Measurements from ENCODE around the gene BCL2L15. TPM values are rescaled to one million over a fixed set of nuclear protein-coding genes. Genes with fewer than 3 reads are reported as not detected.

The BCL2L15 gene
- total and polyA plus RNA-seq, 2 of the 8 experiments (the other 6 are each of a cell fraction or from before 2014, with no cell fraction given), result 0.32 to 0.36 TPM

GRCh38 chr1:113895098-113895497 lies 7.7 kb upstream of the BCL2L15 start:
- H2AK5ac ChIP-seq (ENCODE audit: low read depth, low read length), result no peak overlapping the region
- no peaks in the 10 kb centered on the region for H3K4me1 ChIP-seq (replicated peaks in 1 of 4; ENCODE audit: control insufficient read depth in 3 of 4, insufficient read depth in 4 of 4, low read length in 3 of 4)
- no peak overlapping the region for H3K18ac ChIP-seq (ENCODE audit: extremely low read depth, low read length)
- H3K4ac ChIP-seq (replicated peaks; ENCODE audit: insufficient read length, low read depth, low read length), result no peak overlapping the region
- no peak overlapping the region for H2AFZ ChIP-seq (ENCODE audit: low read length)
- no peak overlapping the region for H4K8ac ChIP-seq (ENCODE audit: extremely low read depth, insufficient read depth, low read length)
- H3K79me2 ChIP-seq (ENCODE audit: control insufficient read depth in 1 of 2, insufficient read depth in 2 of 2, low read length in 2 of 2), result no peaks in the 10 kb centered on the region
- H3K4me3 ChIP-seq (ENCODE audit: extremely low read depth in 1 of 4, insufficient read depth in 2 of 4, low read depth in 3 of 4, low read length in 4 of 4), result no peak overlapping the region
- H3K27ac ChIP-seq (ENCODE audit: low read depth, low read length), result no peak overlapping the region
- H4K5ac ChIP-seq (ENCODE audit: insufficient read length, low read depth, low read length), result no peak overlapping the region
- H3K23me2 ChIP-seq (ENCODE audit: low read depth, low read length), result no peaks in the 10 kb centered on the region
- no peaks in the 10 kb centered on the region for H3K9me3 ChIP-seq (ENCODE audit: insufficient read depth in 2 of 2, low read depth in 1 of 2, low read length in 1 of 2)
- CTCF ChIA-PET (ENCODE audit: partially characterized antibody), result interaction anchor here (1.0 kb wide), 1 partner anchor 11 kb away, joined by 3 read pairs; no protein-coding TSS in a partner anchor
- no peak for FAIRE-seq
- no peak overlapping the region for H2BK12ac ChIP-seq (ENCODE audit: low read depth, low read length)
- H2BK15ac ChIP-seq (ENCODE audit: low read length), result no peak overlapping the region
- no peak overlapping the region for H2BK120ac ChIP-seq (replicated peaks; ENCODE audit: low read depth, low read length)
- WGBS, 2 experiments (ENCODE audit: extremely low coverage in 1 of 2, insufficient coverage in 1 of 2, insufficient read length in 1 of 2, insufficient replicate concordance in 2 of 2, low coverage in 1 of 2, low lambda C conversion rate in 2 of 2, missing lambda C conversion rate in 1 of 2), result 90% methylated on average over 6 of the region's 6 CpGs; no CpG with 5 or more reads in 1 of the 2 experiments
- no peaks in the 10 kb centered on the region for H4K20me1 ChIP-seq (replicated peaks in 1 of 2; ENCODE audit: control insufficient read depth in 1 of 2, insufficient read depth in 2 of 2, low read length in 2 of 2)
- H3K9ac ChIP-seq (replicated peaks in 1 of 4; ENCODE audit: extremely low read depth in 1 of 4, low read depth in 3 of 4, low read length in 3 of 4), result no peak overlapping the region
- H2BK20ac ChIP-seq (ENCODE audit: low read length), result no peak overlapping the region
- no peaks in the 10 kb centered on the region for H3K27me3 ChIP-seq (replicated peaks in 1 of 4; ENCODE audit: control insufficient read depth in 3 of 4, extremely low read depth in 1 of 4, insufficient read depth in 3 of 4, low read length in 3 of 4)
- no peak overlapping the region for H2BK5ac ChIP-seq (ENCODE audit: low read depth, low read length)
- H3K14ac ChIP-seq (ENCODE audit: insufficient read length), result no peak overlapping the region
- no peaks in the 10 kb centered on the region for H3K79me1 ChIP-seq (ENCODE audit: low read depth, low read length)
- peaks cover 0 to 14% (median 6%) of the 10 kb centered on the region in 4 experiments; a peak in 4 of 8 replicates for H3K36me3 ChIP-seq (ENCODE audit: control insufficient read depth in 2 of 4, insufficient read depth in 4 of 4, low read length in 3 of 4)
- H4K91ac ChIP-seq (replicated peaks; ENCODE audit: insufficient read length, low read length), result no peak overlapping the region
- no peak overlapping the region for H3K23ac ChIP-seq (ENCODE audit: insufficient read length)
- DNase-seq (ENCODE audit: low read depth in 1 of 2, low spot score in 2 of 2), result no peak
- H3K4me2 ChIP-seq (ENCODE audit: insufficient read depth in 1 of 2, low read depth in 2 of 2, low read length in 2 of 2), result no peak overlapping the region
- H3K56ac ChIP-seq (replicated peaks; ENCODE audit: insufficient read length, low read depth, low read length), result no peak overlapping the region
- POLR2A ChIA-PET (ENCODE audit: partially characterized antibody), result interaction anchor here (1.8 kb wide), 1 partner anchor 9 kb away, joined by 4 read pairs; the partner anchor contains the start of gene AP4B1
